ENCODE data around the gene ENPP3. TPM values are rescaled to one million over a fixed set of nuclear protein-coding genes. Genes with fewer than 3 reads are reported as not detected.

The ENPP3 gene
- total and polyA plus RNA-seq, 2 experiments from 2014 or later, result not detected

- no peak overlapping the region for H3K27ac Mint-ChIP-seq
- H2AFZ ChIP-seq, result no peak overlapping the region
- no peak overlapping the region for H3K27ac ChIP-seq (ENCODE audit: low read depth)
- DNase-seq (ENCODE audit: low spot score), result no peak
- H3K27me3 ChIP-seq (ENCODE audit: insufficient read depth), result no peaks in the 10 kb centered on the region
- H3K36me3 ChIP-seq (ENCODE audit: insufficient read depth), result peaks cover 8% of the 10 kb centered on the region
- no peak overlapping the region for H3K4me2 ChIP-seq
- H3K9me2 ChIP-seq (ENCODE audit: insufficient read depth), result no peaks in the 10 kb centered on the region
- H3F3A ChIP-seq (replicated peaks; ENCODE audit: low read depth), result no peaks in the 10 kb centered on the region
- no peaks in the 10 kb centered on the region for H3K9me3 Mint-ChIP-seq
- H3K27me3 Mint-ChIP-seq (ENCODE audit: insufficient read depth, low read depth, poor library complexity), result no peaks in the 10 kb centered on the region
- H3K36me3 Mint-ChIP-seq (ENCODE audit: low read depth), result peaks cover 20% of the 10 kb centered on the region; the same call in 2 of the 3 replicates
- H3K4me3 ChIP-seq, result no peak overlapping the region
- TF ChIP-seq NANOG (IDR thresholded peaks at IDR 0.05; ENCODE audit: borderline replicate concordance) (no peak), JUNB (IDR thresholded peaks at IDR 0.05; ENCODE audit: unreplicated experiment) (no peak), ZNF331 (CRISPR knock-in tag; IDR thresholded peaks at IDR 0.05; ENCODE audit: low read depth) (no peak), EZH2 (IDR thresholded peaks at IDR 0.05; ENCODE audit: low read depth, unreplicated experiment) (no peak), ZNF114 (CRISPR knock-in tag; IDR thresholded peaks at IDR 0.05) (no peak), CTCF (conservative IDR thresholded peaks at IDR 0.05; ENCODE audit: low read depth in 2 of 2) (no peak)
- ATAC-seq, result no peak
- no peaks in the 10 kb centered on the region for H4K20me1 ChIP-seq (replicated peaks; ENCODE audit: insufficient read depth)
- H3K4me1 Mint-ChIP-seq, result no peaks in the 10 kb centered on the region
- H3K79me2 ChIP-seq (replicated peaks; ENCODE audit: insufficient read depth), result no peaks in the 10 kb centered on the region
- no peak overlapping the region for H3K4me3 Mint-ChIP-seq
- no peaks in the 10 kb centered on the region for H3K4me1 ChIP-seq (ENCODE audit: insufficient read depth)
Measured at GRCh38 chr6:131615275-131615674, 21.8 kb upstream of the ENPP3 start.

- peak within 1 kb of the TSS; percentile 93 for H3K4me3 Mint-ChIP-seq
- H3K36me3 Mint-ChIP-seq (ENCODE audit: low read depth), result no peaks in the 10 kb centered on the region; the same call in 2 of the 3 replicates
- peaks cover 3% of the 10 kb centered on the region for H3K27me3 Mint-ChIP-seq (ENCODE audit: insufficient read depth, low read depth, poor library complexity)
- peak within 1 kb of the TSS; percentile 98 for H2AFZ ChIP-seq
- H3K9me2 ChIP-seq (ENCODE audit: insufficient read depth), result no peaks in the 10 kb centered on the region
- 0 out of 2 replicates have a peak, but pooled peaks cover 3% of the 10 kb centered on the region for H3F3A ChIP-seq (replicated peaks; ENCODE audit: low read depth)
- H3K4me1 Mint-ChIP-seq, result peaks cover 6% of the 10 kb centered on the region
- peak within 1 kb of the TSS; percentile 84 for H3K27ac ChIP-seq (ENCODE audit: low read depth)
- H3K36me3 ChIP-seq (ENCODE audit: insufficient read depth), result peaks cover 1% of the 10 kb centered on the region; the same call in 1 of the 2 replicates
- peak; percentile 99 for ATAC-seq
- H3K4me2 ChIP-seq, result peak within 1 kb of the TSS; percentile 92
- peak within 1 kb of the TSS; percentile 93 for H3K27ac Mint-ChIP-seq
- no peaks in the 10 kb centered on the region for H3K9me3 Mint-ChIP-seq
- no peaks in the 10 kb centered on the region for H4K20me1 ChIP-seq (replicated peaks; ENCODE audit: insufficient read depth)
- H3K4me1 ChIP-seq (ENCODE audit: insufficient read depth), result no peaks in the 10 kb centered on the region
- peak within 1 kb of the TSS; percentile 73 for H3K4me3 ChIP-seq
- no peaks in the 10 kb centered on the region for H3K27me3 ChIP-seq (ENCODE audit: insufficient read depth)
- peak; percentile 98 for DNase-seq (ENCODE audit: low spot score)
- H3K79me2 ChIP-seq (replicated peaks; ENCODE audit: insufficient read depth), result peaks cover 7% of the 10 kb centered on the region
- TF ChIP-seq EZH2phosphoT487 (IDR thresholded peaks at IDR 0.05; ENCODE audit: unreplicated experiment) (no peak), REST (IDR thresholded peaks at IDR 0.05; ENCODE audit: unreplicated experiment) (no peak), POLR2AphosphoS5 (IDR thresholded peaks at IDR 0.05; ENCODE audit: low read depth) (peak; percentile 57), ZNF331 (CRISPR knock-in tag; IDR thresholded peaks at IDR 0.05; ENCODE audit: low read depth) (peak; percentile 81), ZNF114 (CRISPR knock-in tag; IDR thresholded peaks at IDR 0.05) (0 out of 2 replicates have a peak, but pooled peaks have one; percentile 79), ETS1 (IDR thresholded peaks at IDR 0.05) (peak; percentile 95), NANOG (IDR thresholded peaks at IDR 0.05; ENCODE audit: borderline replicate concordance) (peak; percentile 70), CREB1 (CRISPR knock-in tag; IDR thresholded peaks at IDR 0.05; ENCODE audit: low read depth) (peak; percentile 83), CTCF (conservative IDR thresholded peaks at IDR 0.05; ENCODE audit: low read depth in 2 of 2) (peak; percentile 94 to 100), EZH2 (IDR thresholded peaks at IDR 0.05; ENCODE audit: low read depth, unreplicated experiment) (no peak), STAT1 (IDR thresholded peaks at IDR 0.05; ENCODE audit: unreplicated experiment) (no peak), JUNB (IDR thresholded peaks at IDR 0.05; ENCODE audit: unreplicated experiment) (no peak)
Measured at GRCh38 chr6:131627724-131628682, 9.1 kb upstream of the ENPP3 start, which contains the start of gene MED23. TSS of gene MED23 (minus strand) at chr6:131628242. CDS start at chr6:131628049, 193 bp downstream.
